Endothelial cell of umbilical vein (primary cell): ENCODE measurements around the gene PHAF1. TPM values are rescaled to one million over a fixed set of nuclear protein-coding genes. Genes with fewer than 3 reads are reported as not detected.

ENCODE experiments used
- BruUV-seq: library from RNA; stranded (reverse); fragments of 400-500 nt; replicated peaks from 2 replicates; lab custom pipeline; 2021; lab: Mats Ljungman, UMichigan
- CTCF ChIA-PET: fragments of 300-600, 350-600 bp; sonication (Branson Sonifier 250); formaldehyde crosslinking; loops from one replicate; lab custom pipeline; 2021; ENCODE audit warnings: antibody characterized with exemption, inconsistent platforms; lab: Charles Lee
- POLR2A ChIA-PET: fragments of 300-600, 350-600 bp; sonication (Branson Sonifier 250); formaldehyde crosslinking; loops from one replicate; lab custom pipeline; 2021; ENCODE audit warnings: antibody characterized with exemption, inconsistent platforms; lab: Charles Lee
- DNase-seq: peaks from one replicate; pipeline ENCODE4 v3.0.0-alpha.2; 2011; ENCODE audit warnings: low read depth, low spot score
- FAIRE-seq: peaks from 2 replicates; lab custom pipeline; 2011; peaks lifted over from hg19 to GRCh38; lab: Jason Lieb, UNC
- H2AFZ ChIP-seq: 2 replicates; pipeline ENCODE4 v1.6.0; 2012; ENCODE audit warnings: low read depth, low read length, control low read depth, inconsistent platforms
- H3K27ac ChIP-seq: 2 replicates; pipeline ENCODE4 v1.5.1; 2011; ENCODE audit warnings: low read depth, mild to moderate bottlenecking, control low read depth, low read length, moderate library complexity; ENCODE audit not compliant: insufficient read depth
- H3K27me3 ChIP-seq, 2 experiments: 2 replicates each; pipeline versions ENCODE4 v1.6.0 to v1.6.1; 2011; ENCODE audit warnings: low read length in 2 of 2, mixed read lengths in 1 of 2; ENCODE audit not compliant: control insufficient read depth in 2 of 2, insufficient read depth in 2 of 2
- H3K36me3 ChIP-seq, 2 experiments: 2 replicates in 1 of 2; 3 replicates in 1 of 2; pipeline ENCODE4 v1.5.1; 2011; ENCODE audit warnings: low read length in 2 of 2, mild to moderate bottlenecking in 1 of 2, moderate library complexity in 1 of 2; ENCODE audit not compliant: control insufficient read depth in 2 of 2, insufficient read depth in 2 of 2; ENCODE audit errors: extremely low read depth in 1 of 2
- H3K4me1 ChIP-seq: 3 replicates; pipeline ENCODE4 v1.5.1; 2011; ENCODE audit warnings: mild to moderate bottlenecking, low read length; ENCODE audit not compliant: control insufficient read depth, insufficient read depth; ENCODE audit errors: extremely low read depth
- H3K4me2 ChIP-seq: 2 replicates; pipeline ENCODE4 v1.6.1; 2011; ENCODE audit warnings: low read length, control low read depth, mixed read lengths; ENCODE audit not compliant: insufficient read depth
- H3K4me3 ChIP-seq, 3 experiments: fragments of 200-600 bp in 1 of 3; sonication (generic), shearing (Covaris generic) in 1 of 3; replicated peaks in 1 of 3; 2 replicates each; pipeline ENCODE4 v1.5.1; 2011 to 2016; ENCODE audit warnings: control low read depth in 3 of 3, low read length in 3 of 3, mild to moderate bottlenecking in 2 of 3, inconsistent platforms in 1 of 3, low read depth in 1 of 3, moderate library complexity in 1 of 3; ENCODE audit not compliant: insufficient read depth in 1 of 3
- H3K79me2 ChIP-seq: 2 replicates; pipeline ENCODE4 v1.6.0; 2012; ENCODE audit warnings: low read length, inconsistent platforms; ENCODE audit not compliant: control insufficient read depth, insufficient read depth
- H3K9ac ChIP-seq: replicated peaks from 2 replicates; pipeline ENCODE3; 2011; ENCODE audit warnings: low read length, control low read depth; ENCODE audit not compliant: insufficient read depth; ENCODE audit errors: extremely low read depth
- H3K9me1 ChIP-seq: replicated peaks from 3 replicates; pipeline ENCODE4 v1.6.0; 2011; ENCODE audit warnings: mild to moderate bottlenecking, low read length; ENCODE audit not compliant: control insufficient read depth, insufficient read depth; ENCODE audit errors: extremely low read depth
- H3K9me3 ChIP-seq: replicated peaks from 2 replicates; pipeline ENCODE4 v1.5.1; 2012; ENCODE audit warnings: low read length, inconsistent platforms; ENCODE audit not compliant: control insufficient read depth, insufficient read depth
- H4K20me1 ChIP-seq: replicated peaks from 2 replicates; pipeline ENCODE3; 2011; ENCODE audit warnings: mild to moderate bottlenecking, low read length; ENCODE audit not compliant: control insufficient read depth, insufficient read depth; ENCODE audit errors: extremely low read depth
- EZH2 ChIP-seq: IDR thresholded peaks from 2 replicates; pipeline ENCODE4 v1.6.1; 2012; ENCODE audit warnings: borderline replicate concordance, low read depth, mild to moderate bottlenecking, moderate library complexity, low read length, inconsistent platforms; ENCODE audit not compliant: severe bottlenecking
- FOS ChIP-seq: IDR thresholded peaks from 2 replicates; pipeline ENCODE4 v1.6.1; 2011; ENCODE audit warnings: mild to moderate bottlenecking, low read length, moderate library complexity, borderline replicate concordance; ENCODE audit not compliant: insufficient read depth
- GATA2 ChIP-seq: IDR thresholded peaks from 2 replicates; pipeline ENCODE4 v1.7.0; 2011; ENCODE audit warnings: low read depth, mild to moderate bottlenecking, moderate library complexity, mixed read lengths, low read length; ENCODE audit not compliant: insufficient read length, insufficient read depth
- JUN ChIP-seq: IDR thresholded peaks from 2 replicates; pipeline ENCODE4 v1.6.1; 2011; ENCODE audit warnings: borderline replicate concordance, low read depth; ENCODE audit not compliant: insufficient read length, insufficient read depth
- MAX ChIP-seq: IDR thresholded peaks from 2 replicates; pipeline ENCODE4 v1.6.1; 2011; ENCODE audit not compliant: insufficient read depth, insufficient read length
- MYC ChIP-seq: IDR thresholded peaks from one replicate; pipeline ENCODE4 v1.6.1; 2011; ENCODE audit warnings: mild to moderate bottlenecking, low read depth, low read length
- POLR2A ChIP-seq: IDR thresholded peaks from 2 replicates; pipeline ENCODE4 v1.6.1; 2012; ENCODE audit warnings: low read depth, mild to moderate bottlenecking, control low read depth, low read length
- POLR2AphosphoS5 ChIP-seq: IDR thresholded peaks from 2 replicates; pipeline ENCODE4 v1.6.1; 2012; ENCODE audit warnings: low read depth, mild to moderate bottlenecking, control low read depth, low read length, moderate library complexity; ENCODE audit not compliant: insufficient read depth
- dilution Hi-C: fragments of 300-500 bp; cut with MboI; formaldehyde crosslinking; loops from one replicate; pipeline ENCODE4 v1.15.0; 2019; ENCODE audit warnings: low sequenced_read_pairs; ENCODE audit not compliant: extremely low pct_ligation_motif_present
- intact Hi-C: fragments of 100-400 bp; cut with micrococcal nuclease; formaldehyde crosslinking; loops from one replicate; pipeline ENCODE4 v1.10.0; 2022
- polyA plus RNA-seq, 4 experiments: library from polyadenylated mRNA; depleted of rRNA in 3 of 4; stranded (reverse) in 3 of 4; unstranded in 1 of 4; fragments of >200 nt; gene quantifications; 2 replicates each; pipeline versions ENCODE4 v1.2.1 to v1.2.3, GENCODE V29; 2011 to 2012; ENCODE audit warnings: missing spikeins in 1 of 4
- total RNA-seq: library from RNA; stranded (reverse); gene quantifications from 2 replicates; pipeline ENCODE4 v1.2.3, GENCODE V29; 2021
- TF ChIP-seq, protein P1 (sequence below), 2 donors: IDR thresholded peaks; 1 replicate in 1 of 2; 2 replicates in 1 of 2; pipeline ENCODE4 v1.5.1; 2011; ENCODE audit warnings: low read length in 2 of 2, mild to moderate bottlenecking in 2 of 2, moderate library complexity in 2 of 2, control low read depth in 1 of 2, inconsistent platforms in 1 of 2, low read depth in 1 of 2; ENCODE audit not compliant: insufficient read depth in 1 of 2; ENCODE audit errors: extremely low read depth in 1 of 2

PHAF1 gene
- total and polyA plus RNA-seq, 2 donors (not counting 3 experiments of a cell fraction or from before 2014, with no cell fraction given) = 18.5 to 21.9 TPM

DNA sequence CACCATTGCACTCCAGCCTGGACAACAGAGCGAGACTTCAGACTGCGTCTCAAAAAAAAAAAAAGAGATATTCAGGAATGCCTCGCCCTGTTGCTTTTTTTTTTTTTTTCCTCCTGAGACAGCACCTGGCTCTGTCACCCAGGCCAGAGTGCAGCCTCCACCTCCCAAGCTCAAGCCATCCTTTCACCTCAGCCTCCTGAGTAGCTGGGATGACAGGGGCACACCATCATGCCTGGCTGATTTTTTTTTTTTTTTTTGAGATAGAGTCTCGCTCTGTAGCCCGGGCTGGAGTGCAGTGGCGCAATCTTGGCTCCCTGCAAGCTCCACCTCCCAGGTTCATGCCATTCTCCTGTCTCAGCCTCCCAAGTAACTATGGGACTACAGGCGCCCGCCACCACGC lies 8.0 kb downstream of the PHAF1 start:
- H3K4me1 ChIP-seq = no peaks in the 10 kb centered on the region
- peaks cover 0 to 4% of the 10 kb centered on the region in 2 experiments for H3K36me3 ChIP-seq
- TF ChIP-seq POLR2A = no peak
- TF ChIP-seq MAX = no peak
- TF ChIP-seq MYC = no peak
- no peak for TF ChIP-seq GATA2
- TF ChIP-seq FOS = no peak
- TF ChIP-seq JUN = no peak
- TF ChIP-seq, protein P1, sequence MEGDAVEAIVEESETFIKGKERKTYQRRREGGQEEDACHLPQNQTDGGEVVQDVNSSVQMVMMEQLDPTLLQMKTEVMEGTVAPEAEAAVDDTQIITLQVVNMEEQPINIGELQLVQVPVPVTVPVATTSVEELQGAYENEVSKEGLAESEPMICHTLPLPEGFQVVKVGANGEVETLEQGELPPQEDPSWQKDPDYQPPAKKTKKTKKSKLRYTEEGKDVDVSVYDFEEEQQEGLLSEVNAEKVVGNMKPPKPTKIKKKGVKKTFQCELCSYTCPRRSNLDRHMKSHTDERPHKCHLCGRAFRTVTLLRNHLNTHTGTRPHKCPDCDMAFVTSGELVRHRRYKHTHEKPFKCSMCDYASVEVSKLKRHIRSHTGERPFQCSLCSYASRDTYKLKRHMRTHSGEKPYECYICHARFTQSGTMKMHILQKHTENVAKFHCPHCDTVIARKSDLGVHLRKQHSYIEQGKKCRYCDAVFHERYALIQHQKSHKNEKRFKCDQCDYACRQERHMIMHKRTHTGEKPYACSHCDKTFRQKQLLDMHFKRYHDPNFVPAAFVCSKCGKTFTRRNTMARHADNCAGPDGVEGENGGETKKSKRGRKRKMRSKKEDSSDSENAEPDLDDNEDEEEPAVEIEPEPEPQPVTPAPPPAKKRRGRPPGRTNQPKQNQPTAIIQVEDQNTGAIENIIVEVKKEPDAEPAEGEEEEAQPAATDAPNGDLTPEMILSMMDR (IDR thresholded peaks at IDR 0.05; ENCODE audit: extremely low read depth in 1 of 2, insufficient read depth in 1 of 2, low read depth in 1 of 2, low read length in 2 of 2) = no peak
- TF ChIP-seq POLR2AphosphoS5 = no peak
- TF ChIP-seq EZH2 = no peak
- H3K79me2 ChIP-seq = peaks cover 17% of the 10 kb centered on the region
- dilution Hi-C loops (no loop called here), intact Hi-C loops (no loop called here)
- H3K4me2 ChIP-seq = no peak overlapping the region
- H3K27ac ChIP-seq = no peak overlapping the region
- no TSS peak for BruUV-seq
- no peaks in the 10 kb centered on the region for H3K9me3 ChIP-seq
- DNase-seq (no peak), FAIRE-seq (no peak)
- no peak overlapping the region for H3K9ac ChIP-seq
- H3K4me3 ChIP-seq = no peak overlapping the region
- no peaks in the 10 kb centered on the region for H3K9me1 ChIP-seq
- POLR2A ChIA-PET = no interaction called here
- no peak overlapping the region for H2AFZ ChIP-seq
- no peaks in the 10 kb centered on the region for H3K27me3 ChIP-seq
- H4K20me1 ChIP-seq = no peaks in the 10 kb centered on the region
- CTCF ChIA-PET = interaction anchor here (1.1 to 4.1 kb wide), 2 partner anchors 38 to 229 kb away, joined by 3 to 20 read pairs; no protein-coding TSS in a partner anchor
